SIG-M5 (cell line): ENCODE results near the gene MGAT5B.

ENCODE experiments used
- DNase-seq: peaks from one replicate; lab custom pipeline; 2025; lab: John Stamatoyannopoulos, UW

MGAT5B gene

GRCh38 chr17:76905836-76906235 lies 37.6 kb downstream of the MGAT5B start:
- DNase-seq = no peak

- DNase-seq = no peak
Measured at GRCh38 chr17:76906463-76906862, 38.3 kb downstream of the MGAT5B start.

GRCh38 chr17:76907352-76907751 lies 39.1 kb downstream of the MGAT5B start:
- no peak for DNase-seq

- DNase-seq = no peak
Measured at GRCh38 chr17:76909971-76910760, 42.0 kb downstream of the MGAT5B start.

- no peak for DNase-seq
Measured at GRCh38 chr17:76911299-76912017, 43.3 kb downstream of the MGAT5B start.

- no peak for DNase-seq
Measured at GRCh38 chr17:76912421-76913164, 44.4 kb downstream of the MGAT5B start.

- DNase-seq = no peak
Measured at GRCh38 chr17:76914937-76915336, 46.7 kb downstream of the MGAT5B start.

GRCh38 chr17:76915840-76916510 lies 47.8 kb downstream of the MGAT5B start:
- no peak for DNase-seq

GRCh38 chr17:76917829-76918228 lies 49.6 kb downstream of the MGAT5B start:
- no peak for DNase-seq

GRCh38 chr17:76918811-76919210 lies 50.6 kb downstream of the MGAT5B start:
- DNase-seq = no peak

- DNase-seq = no peak
Measured at GRCh38 chr17:76920364-76921139, 52.3 kb downstream of the MGAT5B start.

GRCh38 chr17:76921340-76922036 lies 53.3 kb downstream of the MGAT5B start:
- no peak for DNase-seq

- DNase-seq = no peak
Measured at GRCh38 chr17:76922084-76922483, 53.9 kb downstream of the MGAT5B start.

- no peak for DNase-seq
Measured at GRCh38 chr17:76922967-76923366, 54.8 kb downstream of the MGAT5B start.

- DNase-seq = no peak
Measured at GRCh38 chr17:76923491-76923890, 55.3 kb downstream of the MGAT5B start.

GRCh38 chr17:76924345-76925342 lies 56.4 kb downstream of the MGAT5B start:
- DNase-seq = no peak

GRCh38 chr17:76925441-76925891 lies 57.3 kb downstream of the MGAT5B start:
- no peak for DNase-seq

- no peak for DNase-seq
Measured at GRCh38 chr17:76926237-76926866, 58.1 kb downstream of the MGAT5B start.

- no peak for DNase-seq
Measured at GRCh38 chr17:76927577-76927976, 59.4 kb downstream of the MGAT5B start.
